Right renal pelvis (tissue), 4 donors: Measurements from ENCODE around the gene CTNNBL1. TPM values are rescaled to one million over a fixed set of nuclear protein-coding genes. Genes with fewer than 3 reads are reported as not detected.

Experiments used
- DNase-seq, 4 donors: peaks; one replicate each; pipeline ENCODE4 v3.0.0-alpha.2; 2013; ENCODE audit warnings: low read depth in 4 of 4, low spot score in 3 of 4, missing footprints in 1 of 4
- polyA plus RNA-seq, 4 donors: library from polyadenylated mRNA; unstranded; fragments of 120-200 nt; gene quantifications; one replicate each; pipeline ENCODE4 v1.2.1, GENCODE V29; 2013; ENCODE audit not compliant: insufficient read length in 4 of 4

The CTNNBL1 gene
- polyA plus RNA-seq, 4 donors: 45.6 to 53.7 (median 50.5) TPM

- no peak for DNase-seq
Observed at GRCh38 chr20:37895166-37895565, 201.3 kb downstream of the CTNNBL1 start.

- DNase-seq: no peak
Observed at GRCh38 chr20:37896932-37897548, 203.2 kb downstream of the CTNNBL1 start.

GRCh38 chr20:37898233-37899104, 204.6 kb downstream of the CTNNBL1 start:
- DNase-seq: no peak

- DNase-seq: no peak
Observed at GRCh38 chr20:37899105-37900045, 205.5 kb downstream of the CTNNBL1 start.

GRCh38 chr20:37901240-37901639, 207.4 kb downstream of the CTNNBL1 start:
- no peak for DNase-seq

GRCh38 chr20:37901654-37902503, 208.0 kb downstream of the CTNNBL1 start:
- DNase-seq: no peak

- DNase-seq: no peak
Observed at GRCh38 chr20:37902504-37903313, 208.9 kb downstream of the CTNNBL1 start, which contains the start of gene VSTM2L. TSS of gene VSTM2L (plus strand) at chr20:37903127. CDS start at chr20:37903351, 224 bp downstream.

GRCh38 chr20:37903317-37904007, 209.6 kb downstream of the CTNNBL1 start:
- no peak for DNase-seq

- DNase-seq: no peak
Observed at GRCh38 chr20:37904008-37904642, 210.3 kb downstream of the CTNNBL1 start.

- DNase-seq: no peak
Observed at GRCh38 chr20:37904845-37905373, 211.1 kb downstream of the CTNNBL1 start.

GRCh38 chr20:37905671-37906613, 212.1 kb downstream of the CTNNBL1 start:
- DNase-seq: no peak

- no peak for DNase-seq
Observed at GRCh38 chr20:37907330-37907676, 213.5 kb downstream of the CTNNBL1 start.

GRCh38 chr20:37907677-37908401, 214.0 kb downstream of the CTNNBL1 start:
- DNase-seq: no peak

GRCh38 chr20:37911261-37911660, 217.4 kb downstream of the CTNNBL1 start:
- DNase-seq: no peak

GRCh38 chr20:37911838-37912281, 218.0 kb downstream of the CTNNBL1 start:
- no peak for DNase-seq

GRCh38 chr20:37912874-37913273, 219.0 kb downstream of the CTNNBL1 start:
- no peak for DNase-seq
